Prostate gland (tissue), 2 donors: ENCODE data around the gene TMPRSS11F.

ENCODE experiments used
- CTCF ChIP-seq, 4 experiments: fragments of 200-600 bp in 2 of 4; fragments of 450-650 bp in 2 of 4; sonication (generic) in 2 of 4; IDR thresholded peaks; 1 replicate in 3 of 4; 2 replicates in 1 of 4; pipeline ENCODE4 v1.5.1; 2016 to 2019; ENCODE audit warnings: antibody characterized with exemption in 4 of 4, mild to moderate bottlenecking in 2 of 4, moderate library complexity in 2 of 4
- POLR2A ChIP-seq: fragments of 450-650 bp; IDR thresholded peaks from one replicate; pipeline ENCODE4 v1.6.1; 2016; ENCODE audit warnings: antibody characterized with exemption, mild to moderate bottlenecking
- POLR2AphosphoS5 ChIP-seq: sonication (generic); formaldehyde crosslinking; IDR thresholded peaks from one replicate; pipeline ENCODE4 v1.6.1; 2017; ENCODE audit warnings: antibody characterized with exemption

- TF ChIP-seq CTCF (IDR thresholded peaks at IDR 0.05) (no peak), POLR2AphosphoS5 (no peak), POLR2A (no peak)
Observed at GRCh38 chr4:68132342-68132741, 2.7 kb upstream of the TMPRSS11F start.
